Neuronal stem cell (in vitro differentiated cells): ENCODE measurements around the gene IFT81.
"Not testable (repeated sequence)": the region's sequence is repeated elsewhere in the genome, so short reads cannot be mapped to it uniquely, and the experiment has no call there.

Experiments used
- DNase-seq: peaks from one replicate; pipeline ENCODE4 v3.0.0-alpha.2; 2013; ENCODE audit warnings: low spot score
- H2AFZ ChIP-seq: one replicate; pipeline ENCODE4 v1.6.1; 2013; ENCODE audit warnings: mild to moderate bottlenecking, low read length, inconsistent platforms
- H2AK5ac ChIP-seq: 2 replicates; pipeline ENCODE4 v1.6.1; 2013; ENCODE audit warnings: low read depth, mild to moderate bottlenecking, inconsistent platforms, low read length, moderate library complexity, mixed read lengths
- H2BK120ac ChIP-seq: 2 replicates; pipeline ENCODE4 v1.6.1; 2013; ENCODE audit warnings: low read depth, mild to moderate bottlenecking, inconsistent platforms, low read length, moderate library complexity, mixed read lengths
- H2BK12ac ChIP-seq: one replicate; pipeline ENCODE4 v1.6.1; 2013; ENCODE audit warnings: low read length, inconsistent platforms
- H2BK15ac ChIP-seq: 2 replicates; pipeline ENCODE4 v1.6.1; 2013; ENCODE audit warnings: mild to moderate bottlenecking, low read length, inconsistent platforms, mixed read lengths
- H2BK5ac ChIP-seq: one replicate; pipeline ENCODE4 v1.6.1; 2013; ENCODE audit warnings: inconsistent platforms, mild to moderate bottlenecking, low read length, moderate library complexity
- H3K14ac ChIP-seq: one replicate; pipeline ENCODE4 v1.6.1; 2013; ENCODE audit warnings: low read length, inconsistent platforms
- H3K18ac ChIP-seq: 2 replicates; pipeline ENCODE4 v1.6.1; 2013; ENCODE audit warnings: low read length, inconsistent platforms
- H3K23ac ChIP-seq: 2 replicates; pipeline ENCODE4 v1.6.1; 2013; ENCODE audit warnings: low read depth, mild to moderate bottlenecking, mixed read lengths, low read length, inconsistent platforms; ENCODE audit not compliant: poor library complexity
- H3K27ac ChIP-seq: replicated peaks from 3 replicates; pipeline ENCODE4 v1.5.1; 2013; ENCODE audit warnings: low read length, inconsistent platforms
- H3K27me3 ChIP-seq, 3 experiments: 2 replicates each; pipeline ENCODE4 v1.6.1; 2013; ENCODE audit warnings: low read length in 3 of 3, mild to moderate bottlenecking in 2 of 3, inconsistent platforms in 1 of 3, low read depth in 1 of 3, mixed read lengths in 1 of 3, moderate library complexity in 1 of 3; ENCODE audit not compliant: control insufficient read depth in 3 of 3, insufficient read depth in 3 of 3
- H3K36me3 ChIP-seq, 2 donors: replicated peaks in 1 of 2; 2 replicates each; pipeline ENCODE4 v1.6.1; 2013; ENCODE audit warnings: low read length in 2 of 2; ENCODE audit not compliant: control insufficient read depth in 2 of 2, insufficient read depth in 2 of 2
- H3K4ac ChIP-seq: 2 replicates; pipeline ENCODE4 v1.6.1; 2013; ENCODE audit warnings: inconsistent platforms, mild to moderate bottlenecking, low read length, moderate library complexity
- H3K4me1 ChIP-seq, 2 donors: 1 replicate in 1 of 2; 2 replicates in 1 of 2; pipeline ENCODE4 v1.6.1; 2013; ENCODE audit warnings: low read length in 2 of 2, low read depth in 1 of 2; ENCODE audit not compliant: control insufficient read depth in 2 of 2, insufficient read depth in 1 of 2
- H3K4me2 ChIP-seq: one replicate; pipeline ENCODE4 v1.6.1; 2013; ENCODE audit warnings: mild to moderate bottlenecking, low read length, inconsistent platforms; ENCODE audit not compliant: insufficient read depth, poor library complexity, severe bottlenecking
- H3K4me3 ChIP-seq, 2 donors: 2 replicates each; pipeline ENCODE4 v1.5.1; 2013; ENCODE audit warnings: low read length in 2 of 2, mild to moderate bottlenecking in 2 of 2, inconsistent platforms in 1 of 2, moderate library complexity in 1 of 2
- H3K79me1 ChIP-seq: one replicate; pipeline ENCODE4 v1.6.1; 2013; ENCODE audit warnings: low read depth, mild to moderate bottlenecking, inconsistent platforms, low read length, moderate library complexity
- H3K9ac ChIP-seq: one replicate; pipeline ENCODE4 v1.6.1; 2013; ENCODE audit warnings: mild to moderate bottlenecking, low read depth, low read length, inconsistent platforms; ENCODE audit not compliant: poor library complexity
- H3K9me3 ChIP-seq, 2 donors: replicated peaks in 1 of 2; 2 replicates each; pipeline versions ENCODE3 to v1.6.1; 2013; ENCODE audit warnings: low read length in 2 of 2, mild to moderate bottlenecking in 2 of 2, inconsistent platforms in 1 of 2, low read depth in 1 of 2, mixed read lengths in 1 of 2, moderate library complexity in 1 of 2; ENCODE audit not compliant: control insufficient read depth in 2 of 2, insufficient read depth in 1 of 2
- H4K8ac ChIP-seq: one replicate; pipeline ENCODE4 v1.6.1; 2013; ENCODE audit warnings: low read depth, mild to moderate bottlenecking, inconsistent platforms, low read length, moderate library complexity
- H4K91ac ChIP-seq: one replicate; pipeline ENCODE4 v1.6.1; 2013; ENCODE audit warnings: low read length, low read depth, mild to moderate bottlenecking, inconsistent platforms; ENCODE audit not compliant: poor library complexity
- whole genome bisulfite sequencing, 2 donors: extraction: QIAGEN DNeasy Blood & Tissue Kit; methylation state at CpG; one replicate each; pipeline ENCODE4 v1.1.7; 2013; ENCODE audit warnings: missing lambda C conversion rate in 2 of 2, mixed read lengths in 1 of 2; ENCODE audit not compliant: insufficient read length in 2 of 2, insufficient replicate concordance in 1 of 2; ENCODE audit errors: extremely low coverage in 2 of 2; 5-methylcytosine and 5-hydroxymethylcytosine counted together

IFT81 gene

DNA sequence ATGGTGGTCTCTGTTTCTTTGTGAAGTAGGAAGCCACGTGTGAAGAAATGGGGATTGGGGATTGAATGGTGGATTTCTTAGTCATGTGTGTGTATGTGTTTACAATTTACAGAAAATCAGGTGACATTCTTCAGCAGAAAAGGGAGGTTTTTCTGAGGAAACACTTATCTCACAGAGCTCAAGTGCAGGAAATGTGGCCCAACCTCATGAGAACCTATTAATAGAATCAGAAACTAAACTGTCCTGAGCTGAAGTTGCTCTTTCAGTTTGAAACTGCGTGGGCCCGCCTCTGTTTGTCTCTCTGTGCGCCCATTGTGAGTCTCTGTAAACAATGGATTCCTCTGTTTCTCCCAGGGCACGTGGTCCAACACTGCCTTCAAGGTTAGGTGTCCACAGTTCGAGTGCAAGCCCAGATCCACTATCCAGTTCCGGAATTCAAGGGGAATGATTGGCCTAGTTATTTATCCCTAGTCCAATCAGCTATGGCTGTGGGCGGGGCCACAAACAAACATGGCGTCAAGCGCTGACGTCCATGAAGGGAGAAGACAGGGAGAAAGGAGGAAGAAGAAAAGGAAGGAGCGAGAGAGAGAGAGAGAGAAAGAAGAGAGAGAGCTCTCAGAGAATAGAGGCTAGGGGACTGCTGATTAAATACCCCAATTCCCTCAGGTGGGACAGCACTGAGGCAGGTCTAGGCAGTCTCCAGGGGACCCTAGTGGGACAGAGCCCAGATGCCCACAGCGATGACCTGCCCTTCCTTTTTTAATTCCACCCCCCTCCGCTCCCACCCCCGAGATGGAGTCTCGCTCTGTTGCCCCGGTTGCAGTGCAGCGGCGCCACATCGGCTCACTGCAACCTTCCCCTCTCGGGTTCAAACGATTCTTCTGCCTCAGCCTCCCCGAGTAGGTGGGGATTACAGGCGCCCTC lies 44.4 kb upstream of the IFT81 start:
- 100% methylated on average over 1 of the region's 24 CpGs; no CpG with 5 or more reads in 1 of the 2 donors for WGBS, 2 donors
- Histone ChIP-seq H3K4me3 (no peak overlapping the region), H2BK5ac (no peak overlapping the region), H3K79me1 (no peaks in the 10 kb centered on the region), H4K91ac (no peak overlapping the region), H3K4ac (no peak overlapping the region), H2AK5ac (no peak overlapping the region), H3K4me1 (no peaks in the 10 kb centered on the region), H3K27me3 (peaks cover 0 to 2% (median 0%) of the 10 kb centered on the region in 3 experiments), H3K18ac (no peak overlapping the region), H3K14ac (no peak overlapping the region), H2BK15ac (no peak overlapping the region), H3K23ac (peak overlapping the region; percentile 13), H3K36me3 (no peaks in the 10 kb centered on the region), H4K8ac (no peak overlapping the region), H3K4me2 (no peak overlapping the region), H2BK120ac (no peak overlapping the region), H3K9me3 (no peaks in the 10 kb centered on the region), H3K27ac (no peak overlapping the region), H3K9ac (no peak overlapping the region), H2AFZ (peak overlapping the region; percentile 67), H2BK12ac (no peak overlapping the region)
- no peak for DNase-seq

GRCh38 chr12:110080410-110080809 lies 43.7 kb upstream of the IFT81 start:
- H3K27me3 ChIP-seq: peaks cover 0 to 2% (median 0%) of the 10 kb centered on the region in 3 experiments
- H2BK120ac ChIP-seq: no peak overlapping the region
- H3K23ac ChIP-seq: peak overlapping the region; percentile 13
- H3K9ac ChIP-seq: no peak overlapping the region
- H3K4me2 ChIP-seq: no peak overlapping the region
- no peak overlapping the region for H2BK5ac ChIP-seq
- H3K27ac ChIP-seq: no peak overlapping the region
- H3K4ac ChIP-seq: no peak overlapping the region
- no peak overlapping the region for H3K14ac ChIP-seq
- no peaks in the 10 kb centered on the region for H3K36me3 ChIP-seq
- no peak overlapping the region for H2AFZ ChIP-seq
- H3K4me1 ChIP-seq: no peaks in the 10 kb centered on the region
- no peaks in the 10 kb centered on the region for H3K9me3 ChIP-seq
- no peak overlapping the region for H4K8ac ChIP-seq
- no peak overlapping the region for H2BK15ac ChIP-seq
- no peak overlapping the region for H3K18ac ChIP-seq
- H4K91ac ChIP-seq: no peak overlapping the region
- WGBS, 2 donors: no CpG with 5 or more reads among the region's 7 CpGs
- no peaks in the 10 kb centered on the region for H3K79me1 ChIP-seq
- no peak for DNase-seq
- H2BK12ac ChIP-seq: no peak overlapping the region
- no peak overlapping the region for H3K4me3 ChIP-seq
- no peak overlapping the region for H2AK5ac ChIP-seq

GRCh38 chr12:110084314-110085015 lies 39.7 kb upstream of the IFT81 start:
- Histone ChIP-seq H3K9me3 (no peaks in the 10 kb centered on the region), H2BK5ac (no peak overlapping the region), H4K91ac (no peak overlapping the region), H2AFZ (peak overlapping the region; percentile 79), H3K4me2 (no peak overlapping the region), H3K18ac (no peak overlapping the region), H3K4me3 (no peak overlapping the region), H3K23ac (no peak overlapping the region), H4K8ac (no peak overlapping the region), H2BK12ac (no peak overlapping the region), H3K36me3 (no peaks in the 10 kb centered on the region), H3K4me1 (no peaks in the 10 kb centered on the region), H3K14ac (no peak overlapping the region), H3K9ac (no peak overlapping the region), H2AK5ac (no peak overlapping the region), H3K4ac (no peak overlapping the region), H3K27me3 (peaks cover 0 to 2% (median 0%) of the 10 kb centered on the region in 3 experiments), H2BK15ac (no peak overlapping the region), H2BK120ac (no peak overlapping the region), H3K79me1 (no peaks in the 10 kb centered on the region), H3K27ac (no peak overlapping the region)
- DNase-seq: no peak
- no CpG with 5 or more reads among the region's 4 CpGs for WGBS, 2 donors

GRCh38 chr12:110088216-110088615 lies 35.9 kb upstream of the IFT81 start:
- not testable (repeated sequence) for H3K18ac ChIP-seq, H2BK15ac ChIP-seq, H3K27ac ChIP-seq, H2BK12ac ChIP-seq, H4K91ac ChIP-seq, DNase-seq, H3K4me3 ChIP-seq, H3K4ac ChIP-seq, H3K23ac ChIP-seq, H3K9me3 ChIP-seq, H2BK120ac ChIP-seq, H3K9ac ChIP-seq, H3K4me1 ChIP-seq, H2BK5ac ChIP-seq, H2AK5ac ChIP-seq, H3K79me1 ChIP-seq, H3K4me2 ChIP-seq, H3K27me3 ChIP-seq, H3K36me3 ChIP-seq, H2AFZ ChIP-seq, H3K14ac ChIP-seq, H4K8ac ChIP-seq
- no CpG with 5 or more reads among the region's 6 CpGs for WGBS, 2 donors
